ENCODE measurements around the gene AK8. TPM values are rescaled to one million over a fixed set of nuclear protein-coding genes. Genes with fewer than 3 reads are reported as not detected.

Gene AK8
- total RNA-seq, 1 donor from 2014 or later, result not detected

DNA sequence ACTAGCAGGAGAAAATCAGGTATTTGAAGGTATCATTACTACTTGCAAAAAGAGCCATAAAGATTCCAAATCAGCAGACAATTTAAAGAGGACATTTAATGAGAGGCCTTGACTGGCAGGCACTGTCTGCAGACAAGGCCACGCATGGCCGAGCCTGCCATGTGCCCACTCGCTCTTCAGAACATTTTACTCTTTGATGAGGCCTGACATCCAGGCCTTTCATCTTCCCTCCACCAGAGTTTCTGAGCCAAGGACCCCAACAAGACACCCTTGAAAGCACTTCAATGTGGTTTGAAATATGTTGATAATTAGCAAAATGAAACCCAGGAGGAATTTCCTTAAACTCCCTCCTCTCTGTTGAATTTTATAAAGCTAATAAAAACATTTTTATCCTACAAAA is 16.4 kb downstream of the AK8 start:
- intact Hi-C loops (cut with micrococcal nuclease), result no loop called here

DNA sequence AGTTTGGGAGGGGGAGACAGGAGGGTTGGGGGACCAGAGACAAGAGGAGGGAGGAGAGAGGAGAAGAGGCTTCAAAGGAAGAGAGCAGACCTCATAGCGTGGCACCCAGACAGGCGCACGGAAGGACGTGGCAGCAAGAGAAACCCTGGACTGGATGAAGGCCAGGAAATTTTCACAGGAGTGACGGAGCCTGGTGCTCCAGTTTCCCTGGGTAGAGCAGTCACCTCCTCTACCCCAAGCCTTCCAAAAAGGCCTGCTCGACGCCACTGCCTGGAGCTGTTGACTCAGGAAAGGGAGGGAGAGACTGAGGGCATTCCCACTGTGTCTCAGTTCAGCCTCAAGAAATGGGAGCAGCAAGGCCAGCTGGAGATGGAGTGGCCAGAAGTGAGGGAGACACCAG is 19.3 kb downstream of the AK8 start:
- intact Hi-C loops (cut with micrococcal nuclease), result no loop called here

DNA sequence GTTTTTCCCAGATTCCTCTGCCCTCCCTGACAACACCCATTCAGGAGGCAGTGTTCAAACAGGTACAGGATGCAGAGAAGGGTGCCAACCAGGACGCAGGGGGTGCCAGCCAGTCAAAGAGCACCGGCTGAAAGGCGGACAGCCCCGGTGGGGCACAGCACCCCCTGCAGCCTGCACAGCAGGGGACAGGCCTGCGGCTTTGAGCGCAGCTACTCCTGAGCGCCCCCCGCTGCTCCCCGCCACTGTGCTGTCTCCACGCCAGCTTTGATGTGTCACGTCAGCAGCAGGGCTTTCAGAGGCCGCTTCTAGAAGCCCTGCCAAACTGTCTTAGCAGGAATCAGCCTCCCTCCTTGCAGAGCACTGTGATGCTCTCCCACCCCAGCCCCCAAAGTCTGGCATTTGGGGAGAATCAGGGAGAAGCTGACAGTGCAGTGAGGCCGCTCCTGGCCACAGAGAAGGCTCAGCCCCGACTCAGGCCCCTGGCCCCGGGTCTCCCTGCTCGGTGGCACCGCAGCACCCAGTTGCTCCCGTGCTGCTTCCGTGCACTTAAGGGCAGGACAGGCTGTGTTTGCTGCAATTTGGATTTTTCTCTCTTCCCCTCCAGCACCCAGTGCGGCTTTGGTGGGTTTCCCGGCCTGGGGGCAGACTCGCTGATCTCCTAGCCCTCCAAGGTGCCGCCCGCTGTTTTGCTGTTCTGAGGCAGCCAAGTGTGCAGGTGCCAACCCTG is 20.3 kb downstream of the AK8 start:
- intact Hi-C loops (cut with micrococcal nuclease), result no loop called here

DNA sequence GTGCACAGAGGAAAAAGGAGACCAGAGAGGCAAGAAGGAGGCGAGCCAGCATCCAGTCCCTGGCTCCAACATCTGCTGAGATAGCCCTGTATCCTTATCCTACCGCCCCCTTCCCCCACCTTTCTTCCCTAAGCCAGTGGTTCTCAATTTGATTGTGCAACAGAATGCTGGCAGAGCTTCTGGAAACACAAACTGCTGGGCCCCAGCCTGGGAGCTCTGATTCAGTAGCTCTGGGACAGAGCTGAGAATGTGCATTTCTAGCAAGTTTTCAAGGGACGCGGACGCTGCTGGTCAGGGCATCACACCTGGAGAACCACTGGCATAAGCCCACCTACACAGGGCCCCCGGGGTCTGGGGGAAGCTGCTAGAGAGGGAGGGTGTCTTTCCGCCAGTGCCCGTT is 21.1 kb downstream of the AK8 start:
- intact Hi-C loops (cut with micrococcal nuclease), result no loop called here

DNA sequence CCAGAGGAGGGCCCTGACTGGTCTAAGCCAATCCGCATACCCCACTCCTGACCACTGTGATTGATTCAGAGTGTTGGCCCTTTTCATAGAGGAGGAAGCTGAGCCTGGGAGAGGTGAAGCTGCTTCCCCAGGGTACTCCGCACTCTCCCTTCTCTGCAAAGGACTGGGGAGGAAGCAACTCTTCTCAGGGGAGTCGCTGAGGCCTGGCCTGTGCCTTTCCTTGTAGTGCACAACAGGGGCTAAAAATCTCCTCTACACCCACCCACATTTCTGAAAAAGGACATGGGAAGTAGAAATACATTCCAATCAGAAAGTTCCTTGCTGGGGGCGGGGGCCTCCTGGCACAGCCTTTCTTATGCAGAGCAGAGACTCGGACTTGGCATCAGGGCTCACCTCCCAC is 22.2 kb downstream of the AK8 start:
- intact Hi-C loops (cut with micrococcal nuclease), result no loop called here

DNA sequence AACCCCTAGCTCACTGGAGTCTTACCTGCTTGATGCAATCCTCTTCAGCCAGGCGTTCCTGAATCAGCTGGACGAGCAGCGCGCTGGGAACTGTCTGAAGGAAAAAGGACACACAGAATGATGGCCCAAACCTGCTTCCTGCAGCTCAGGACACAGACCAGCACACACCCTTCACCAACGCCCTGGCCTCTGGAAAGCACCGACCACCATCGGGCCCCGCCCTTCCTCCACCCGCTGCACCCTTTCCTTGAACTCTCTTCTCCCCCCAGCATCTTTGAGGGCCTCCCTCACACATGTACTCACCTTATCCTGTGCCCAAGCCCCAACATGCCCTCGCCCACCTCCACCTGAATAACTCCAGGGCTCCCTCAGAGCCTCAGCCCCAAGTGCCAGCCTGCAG is 23.3 kb downstream of the AK8 start:
- intact Hi-C loops (cut with micrococcal nuclease), result no loop called here

DNA sequence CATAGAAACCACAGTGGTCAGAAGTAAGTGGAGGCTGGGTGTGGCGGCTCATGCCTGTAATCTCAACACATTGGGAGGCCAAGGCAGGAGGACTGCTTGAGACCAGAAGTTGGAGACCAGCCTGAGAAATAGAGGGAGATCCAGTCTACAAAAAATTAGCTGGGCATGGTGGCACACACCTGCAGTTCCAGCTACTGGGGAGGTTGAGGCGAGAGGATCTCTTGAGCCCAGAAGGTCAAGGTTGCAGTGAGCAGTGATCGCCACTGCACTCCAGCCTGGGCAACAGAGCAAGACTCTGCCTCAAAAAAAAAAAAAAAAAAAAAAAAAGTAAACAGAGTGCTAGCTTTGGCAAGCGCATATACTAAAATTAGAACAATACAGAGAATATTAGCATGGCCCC is 24.6 kb downstream of the AK8 start:
- intact Hi-C loops (cut with micrococcal nuclease), result no loop called here

DNA sequence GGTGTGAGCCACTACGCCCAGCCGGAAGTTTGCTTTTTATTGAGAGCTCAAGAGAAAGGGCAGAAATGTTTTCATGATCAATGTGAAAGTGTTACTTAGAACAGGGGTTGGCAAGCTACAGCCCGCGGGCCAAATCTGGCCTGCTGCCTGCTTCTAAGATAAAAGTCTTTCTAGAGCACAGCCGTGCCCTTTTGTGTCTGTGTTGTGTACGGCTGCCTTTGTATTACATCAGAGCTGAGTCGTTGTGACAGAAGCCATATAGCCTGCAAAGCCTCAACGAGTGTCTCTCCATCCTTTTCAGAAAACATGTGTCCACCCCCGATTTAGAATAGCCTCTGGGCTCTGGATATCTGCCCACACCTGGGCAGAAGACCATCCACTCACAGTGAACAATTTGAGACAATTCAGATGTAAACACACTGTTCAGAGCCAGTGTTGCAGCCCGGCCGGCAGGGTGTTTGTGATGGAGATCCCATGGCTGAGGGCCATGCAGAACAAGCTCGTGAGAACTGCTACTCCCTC is 28.8 kb downstream of the AK8 start:
- intact Hi-C loops (cut with micrococcal nuclease), result no loop called here

DNA sequence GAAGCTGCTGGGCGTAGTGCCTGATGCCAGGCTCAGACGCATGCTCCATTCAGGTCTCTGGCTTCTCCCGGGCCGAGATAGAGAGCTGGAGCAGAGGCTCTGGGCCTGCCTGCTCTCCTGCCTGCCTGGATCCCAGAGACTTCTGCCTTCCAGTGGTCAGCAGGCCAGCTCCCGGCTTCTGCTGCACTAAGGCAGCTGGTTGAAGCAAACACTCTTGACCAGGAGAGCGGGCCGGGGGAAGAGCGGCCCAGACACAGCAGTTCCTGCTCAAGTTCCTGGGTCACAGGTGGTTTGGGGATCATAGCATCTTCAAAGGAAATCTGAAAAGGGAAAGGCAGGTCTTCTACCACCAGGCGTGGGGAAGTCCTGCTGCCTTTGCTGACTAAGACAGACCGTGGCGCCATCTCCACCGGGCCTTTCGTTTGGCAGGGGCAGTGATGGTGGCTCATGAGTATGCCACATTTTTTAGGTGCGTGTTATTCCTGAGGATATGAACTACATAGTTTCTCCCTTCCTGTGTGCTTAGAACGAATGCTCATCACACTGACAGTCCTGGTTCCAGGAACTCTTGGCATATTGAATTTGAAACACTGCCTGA is 31.1 kb downstream of the AK8 start:
- intact Hi-C loops (cut with micrococcal nuclease), result no loop called here

DNA sequence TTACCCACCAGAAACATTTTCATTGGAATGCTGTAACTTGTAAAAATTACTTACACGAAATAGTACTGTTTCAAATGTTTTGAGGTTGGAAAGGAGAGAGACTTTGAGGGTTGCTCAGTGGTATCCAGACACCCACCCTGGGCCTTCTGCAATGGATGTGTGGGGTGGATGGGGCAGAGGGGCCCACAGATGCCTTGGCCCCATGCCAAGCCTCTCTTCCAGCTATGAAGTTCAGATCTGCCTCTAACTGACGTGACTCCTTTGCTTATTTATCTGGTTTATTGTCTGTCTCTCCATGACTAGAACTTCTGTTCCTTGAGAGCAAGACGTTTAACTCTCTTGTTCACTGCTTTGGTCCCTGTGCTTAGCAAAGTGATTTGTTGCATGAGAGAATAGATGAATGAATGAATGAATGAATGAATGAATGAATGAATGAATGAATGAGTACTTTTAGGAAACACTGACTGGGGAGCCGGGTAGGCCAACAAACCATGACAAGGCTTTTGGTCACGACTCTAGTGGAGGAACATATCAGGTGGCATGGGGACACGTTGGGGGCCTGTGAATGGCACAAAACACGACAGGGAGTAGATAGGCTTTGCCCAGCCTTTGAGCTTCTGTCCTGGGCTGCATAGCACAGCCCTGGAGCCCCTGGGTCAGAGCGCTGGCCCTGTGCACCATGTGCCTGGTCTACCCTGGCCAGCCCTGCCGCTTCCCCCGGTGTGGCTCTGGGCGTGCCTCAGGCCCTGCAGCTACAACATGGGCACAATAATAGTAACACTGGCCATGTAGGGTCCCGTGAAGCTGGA is 31.8 kb downstream of the AK8 start:
- intact Hi-C loops (cut with micrococcal nuclease), result no loop called here

DNA sequence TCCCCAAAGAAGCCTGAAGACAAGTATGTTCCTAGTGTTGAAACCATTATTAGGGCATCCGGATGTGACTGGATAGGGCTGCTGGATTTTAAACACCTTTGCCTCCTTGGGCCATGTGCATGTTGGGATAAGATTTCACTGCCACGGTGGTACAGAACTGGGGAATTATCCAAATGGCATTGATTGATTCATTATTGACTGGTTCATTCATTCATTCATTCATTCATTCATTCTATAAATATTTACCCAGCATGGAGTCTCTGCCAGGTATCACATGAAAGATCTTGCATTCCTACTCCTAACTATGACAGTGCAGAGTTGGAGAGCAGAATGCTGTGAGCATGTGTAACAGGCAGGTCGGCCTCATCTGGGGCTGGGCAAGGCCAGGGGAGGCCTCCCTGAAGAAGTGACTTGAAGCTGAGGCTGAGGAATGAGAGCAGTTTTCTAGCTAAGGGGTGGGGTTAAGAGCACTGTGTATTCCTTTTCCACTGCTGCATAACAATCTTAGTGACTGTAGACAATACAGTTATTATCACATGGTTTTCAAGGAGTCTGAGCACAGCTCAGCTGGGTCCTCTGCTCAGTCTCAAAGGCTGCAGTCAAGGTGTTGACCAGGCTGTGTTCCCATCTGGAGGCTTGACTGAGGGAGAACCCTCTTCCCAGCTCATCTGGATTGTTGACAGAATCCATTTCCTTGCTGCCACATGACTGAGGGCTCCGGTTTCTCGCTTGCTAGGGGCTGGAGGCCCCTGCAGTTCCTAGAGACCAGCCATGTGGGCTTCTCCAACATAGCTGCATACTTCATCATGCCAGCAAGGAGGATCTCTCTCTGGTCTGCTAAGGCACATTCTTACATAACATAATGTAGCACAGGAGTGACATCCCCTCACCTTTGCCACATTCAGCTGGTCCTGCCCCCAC is 35.7 kb downstream of the AK8 start:
- intact Hi-C loops (cut with micrococcal nuclease), result no loop called here

DNA sequence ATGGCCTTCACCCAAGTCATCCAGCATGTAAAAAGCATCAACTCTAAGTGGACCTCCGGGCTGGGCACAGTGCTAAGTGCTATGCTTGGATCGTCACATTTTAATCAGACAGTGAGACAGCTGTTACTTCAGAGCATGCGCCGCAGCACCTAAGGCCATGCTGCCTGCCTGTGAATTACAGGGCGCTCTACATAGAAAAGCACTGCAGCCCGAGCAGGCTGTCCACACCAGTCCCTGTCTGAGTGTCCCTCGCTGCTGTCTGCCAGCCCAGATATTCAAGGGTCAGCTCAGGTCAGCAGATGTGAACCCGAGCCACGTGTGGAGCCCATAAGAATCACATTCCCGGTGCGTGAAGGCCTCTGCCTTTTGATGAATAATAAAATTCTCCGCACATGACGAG is 37.1 kb downstream of the AK8 start:
- intact Hi-C loops (cut with micrococcal nuclease), result no loop called here

DNA sequence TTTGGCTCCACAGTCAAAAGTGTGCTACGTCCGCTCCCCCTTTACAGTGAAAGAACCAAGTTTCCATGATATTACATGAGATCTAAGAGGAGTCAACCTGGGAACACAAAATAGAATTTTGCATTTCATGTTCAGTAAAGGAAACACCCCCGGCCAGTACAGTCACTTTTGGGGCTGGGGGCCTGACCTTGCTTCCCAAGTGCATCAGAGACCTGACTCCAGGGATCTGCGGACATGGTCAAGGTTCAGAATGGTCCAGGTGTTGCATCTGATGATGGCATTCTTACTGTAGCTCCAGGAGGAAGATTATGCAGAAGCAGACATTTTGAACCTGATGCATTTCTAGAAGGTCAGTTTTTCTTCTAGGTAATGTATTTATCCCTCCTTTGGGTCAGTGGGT is 39.8 kb downstream of the AK8 start:
- intact Hi-C loops (cut with micrococcal nuclease), result no loop called here

DNA sequence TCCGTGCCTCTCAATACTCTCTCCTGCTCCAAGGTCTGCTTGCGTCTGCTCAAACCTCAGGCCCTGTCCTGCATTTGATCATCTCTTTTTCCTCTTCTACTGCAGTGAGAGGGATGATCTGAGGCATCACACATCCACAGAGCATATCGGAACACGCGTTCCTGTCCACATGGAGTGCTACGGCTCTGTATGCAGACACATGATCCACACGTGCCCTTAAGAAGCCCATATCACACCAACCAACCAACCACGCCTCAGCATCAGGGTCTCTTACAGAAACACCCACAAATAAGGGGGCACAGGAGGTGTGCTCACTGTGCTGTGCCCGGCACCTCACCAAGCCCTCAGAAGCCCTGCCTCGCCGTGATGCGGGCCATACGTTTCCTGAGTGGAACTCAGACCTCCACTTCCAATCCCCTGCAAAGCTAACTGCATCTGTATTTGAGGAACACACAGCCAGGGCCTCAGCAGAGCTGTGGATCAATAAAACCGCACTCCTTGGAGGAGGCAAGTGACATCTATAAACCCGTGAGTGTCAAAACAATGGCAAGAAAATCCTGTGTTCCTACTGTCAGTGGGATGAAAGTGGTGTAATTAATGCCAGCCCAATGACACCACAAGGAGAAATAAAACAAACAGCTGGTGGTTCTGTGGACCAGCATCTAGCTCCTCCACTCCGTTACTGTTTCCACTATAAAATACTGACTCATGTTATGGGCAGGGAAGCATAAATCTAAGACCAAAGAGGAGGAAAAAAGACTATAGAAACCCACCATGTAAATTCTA is 40.4 kb downstream of the AK8 start:
- intact Hi-C loops (cut with micrococcal nuclease), result no loop called here

DNA sequence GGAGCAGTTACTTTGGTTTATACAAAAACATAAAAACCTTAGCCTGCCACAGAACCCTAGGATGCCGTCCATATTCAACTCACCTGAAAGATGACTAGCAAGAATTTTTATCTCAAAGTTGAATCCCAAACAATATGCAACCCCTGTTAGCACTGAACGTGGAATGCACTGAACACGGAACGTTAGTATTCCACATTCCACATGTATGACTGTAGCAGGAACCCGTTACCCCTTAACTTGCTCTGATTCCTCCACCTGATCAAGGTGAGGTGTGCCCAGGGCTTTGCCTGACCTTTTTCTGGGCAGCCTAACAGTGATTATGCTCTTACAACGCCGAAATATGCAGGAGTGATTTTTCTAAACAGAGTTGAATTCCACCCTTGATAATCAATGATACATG is 43.7 kb downstream of the AK8 start:
- intact Hi-C loops (cut with micrococcal nuclease), result no loop called here

DNA sequence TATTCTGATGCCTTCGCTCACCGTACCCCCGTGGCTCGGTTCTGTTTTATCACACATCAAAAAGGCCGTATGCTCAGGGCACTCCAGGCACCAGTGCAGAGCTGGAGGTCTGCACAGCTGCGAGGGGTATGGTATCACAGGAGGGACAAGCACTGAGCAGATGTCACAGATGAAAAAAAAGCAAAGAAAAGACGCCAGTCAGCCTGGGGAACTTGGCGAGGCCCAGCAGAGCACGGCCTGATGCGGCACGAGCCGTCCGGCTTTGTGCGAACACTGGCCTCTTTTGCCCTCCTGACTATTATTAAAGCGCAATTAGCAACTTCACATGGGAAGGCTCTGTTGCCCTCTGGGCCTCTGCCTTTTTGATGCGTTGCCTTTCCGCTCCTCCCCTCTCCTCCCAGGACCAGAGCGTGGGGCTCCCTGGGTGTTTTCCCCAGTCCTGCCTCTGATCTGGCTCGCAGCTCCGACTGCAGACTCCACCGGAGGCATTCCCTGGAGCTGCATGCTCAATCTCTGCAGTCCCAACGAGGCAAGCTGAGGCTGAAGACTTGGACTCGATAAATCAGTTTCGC is 44.4 kb downstream of the AK8 start:
- intact Hi-C loops (cut with micrococcal nuclease), result no loop called here

DNA sequence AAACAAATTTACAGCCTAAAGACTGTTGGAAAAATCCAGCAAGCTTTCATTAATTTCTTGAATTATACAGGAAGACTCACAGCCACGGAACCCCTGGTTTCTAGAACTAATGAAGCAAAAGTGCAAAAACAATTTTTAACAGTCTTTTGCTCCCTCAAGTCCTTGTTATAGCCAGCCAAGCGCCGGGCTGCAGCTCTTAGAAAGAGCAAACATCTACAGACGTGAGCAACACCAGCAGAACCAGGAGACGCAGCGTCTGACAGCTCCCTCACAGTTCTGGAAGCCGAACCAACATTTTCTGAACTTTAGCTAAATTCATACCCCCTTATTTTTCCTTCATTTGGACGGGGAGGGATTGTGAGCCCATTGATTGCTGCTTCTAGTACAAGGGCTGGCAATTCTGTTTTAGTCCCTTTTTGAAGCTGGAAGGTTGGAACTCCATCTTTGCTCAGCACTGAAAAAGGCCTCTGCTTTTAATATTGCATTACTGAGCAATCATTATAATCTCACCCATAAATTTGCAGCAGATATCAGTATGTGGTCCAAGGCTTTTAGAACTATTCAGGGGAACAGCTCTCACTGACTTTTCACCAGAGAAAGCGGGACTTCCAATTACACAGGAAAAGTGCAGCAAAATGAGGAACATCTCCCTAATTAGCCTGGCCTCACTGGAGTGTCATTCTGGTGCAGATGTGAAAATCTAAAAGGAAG is 45.8 kb downstream of the AK8 start:
- intact Hi-C loops (cut with micrococcal nuclease), result no loop called here

DNA sequence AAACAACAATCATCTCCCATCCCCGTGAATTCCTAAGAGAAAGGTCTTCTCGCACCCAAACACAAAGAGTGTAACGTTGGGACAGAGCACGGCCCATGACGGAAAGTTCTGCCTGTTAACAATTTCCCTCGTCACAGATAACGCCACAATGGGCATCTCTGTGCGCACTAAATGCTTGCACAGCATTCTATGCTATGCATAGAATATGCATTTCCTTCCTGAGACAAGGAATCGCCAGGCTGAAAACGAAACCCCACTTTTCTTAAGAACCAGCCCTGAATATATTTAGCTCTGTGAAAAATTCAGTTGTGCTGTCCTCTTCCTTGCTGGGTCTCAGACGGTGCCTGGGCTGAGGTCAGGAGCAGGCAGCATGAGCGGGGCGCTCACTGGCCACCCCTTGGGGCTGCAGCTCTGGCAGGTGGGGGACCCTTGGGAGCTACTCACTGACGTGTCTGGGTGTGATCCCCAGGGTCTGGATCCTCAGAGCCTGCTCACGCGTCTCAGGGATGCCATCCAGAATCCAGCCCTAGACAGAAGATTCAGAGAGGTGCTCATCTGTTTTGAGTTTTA is 49.8 kb downstream of the AK8 start:
- intact Hi-C loops (cut with micrococcal nuclease), result no loop called here

DNA sequence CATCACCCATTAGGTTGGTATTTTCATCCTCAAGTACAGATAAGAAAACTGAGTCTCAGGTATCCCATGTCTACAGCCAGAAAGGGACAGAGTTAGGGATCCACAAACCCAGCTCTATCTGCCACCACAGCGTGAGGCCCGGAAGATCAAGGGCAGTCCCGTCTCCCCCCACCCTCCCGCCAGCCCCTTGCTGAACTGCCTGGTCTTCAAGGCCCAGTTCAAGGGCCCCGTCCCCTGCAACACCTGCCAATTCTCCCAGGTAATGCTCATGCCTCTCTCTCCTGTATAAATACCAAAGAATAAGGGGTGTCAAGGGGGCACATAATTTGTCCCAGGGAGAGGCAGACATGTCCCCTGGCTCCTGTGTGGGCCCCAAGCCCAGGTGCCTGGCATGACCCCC is 50.7 kb downstream of the AK8 start:
- intact Hi-C loops (cut with micrococcal nuclease), result no loop called here
